ENCODE data around the gene PADI4.

Gene PADI4

GRCh38 chr1:17307946-17308345 is at the start of gene PADI4:
PADI4 (plus strand) TSS chr1:17308197; CDS start chr1:17308223, 26 bp downstream.
- DNase-seq (ENCODE audit: low read depth) = no peak

DNA sequence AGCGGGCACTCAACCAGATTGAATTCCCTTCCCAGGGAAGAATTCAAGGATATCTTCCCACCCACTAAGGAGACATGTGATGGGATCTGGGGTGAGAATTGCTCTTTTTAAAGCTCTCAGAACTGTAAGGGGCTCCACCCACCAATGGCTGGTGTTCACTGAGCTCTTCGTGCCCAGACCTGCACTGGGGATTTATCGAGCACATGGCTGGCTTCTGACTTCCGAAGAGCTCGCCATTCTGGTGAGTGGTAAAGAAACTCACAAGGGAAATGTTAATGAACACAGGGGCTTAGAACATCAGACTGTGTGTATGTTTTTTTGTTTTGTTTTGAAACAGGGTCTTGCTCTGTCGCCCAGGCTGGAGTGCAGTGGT is 49.3 kb upstream of the PADI4 start:
- no peak for DNase-seq (ENCODE audit: low read depth)

DNA sequence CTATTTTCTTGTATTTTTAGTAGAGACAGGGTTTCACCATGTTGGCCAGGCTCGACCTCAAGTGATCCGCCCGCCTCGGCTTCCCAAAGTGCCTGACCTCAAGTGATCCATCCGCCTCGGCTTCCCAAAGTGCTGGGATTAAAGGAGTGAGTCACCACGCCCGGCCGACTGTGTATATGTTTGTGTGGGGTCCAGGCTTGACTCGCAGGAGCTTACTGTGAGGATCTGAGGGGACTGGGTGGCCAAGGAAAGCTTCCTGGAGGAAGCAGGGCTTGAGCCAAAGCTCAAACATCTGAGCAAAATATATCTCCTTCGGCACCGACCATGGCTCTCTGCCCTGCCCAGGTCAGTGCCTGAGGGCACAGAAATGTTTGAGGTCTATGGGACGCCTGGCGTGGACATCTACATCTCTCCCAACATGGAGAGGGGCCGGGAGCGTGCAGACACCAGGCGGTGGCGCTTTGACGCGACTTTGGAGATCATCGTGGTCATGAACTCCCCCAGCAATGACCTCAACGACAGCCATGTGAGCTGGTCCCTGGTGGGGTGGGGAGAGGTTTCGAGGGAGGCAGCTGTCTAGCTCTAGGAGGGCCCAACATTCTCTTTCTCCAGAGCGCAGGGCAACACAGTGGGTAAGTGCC is 48.6 kb upstream of the PADI4 start:
- no peak for DNase-seq (ENCODE audit: low read depth)

GRCh38 chr1:17260264-17260663 is 47.7 kb upstream of the PADI4 start:
- no peak for DNase-seq (ENCODE audit: low read depth)

- no peak for DNase-seq (ENCODE audit: low read depth)
These were observed 47.3 kb upstream of the PADI4 start for GRCh38 chr1:17260738-17261137.

DNA sequence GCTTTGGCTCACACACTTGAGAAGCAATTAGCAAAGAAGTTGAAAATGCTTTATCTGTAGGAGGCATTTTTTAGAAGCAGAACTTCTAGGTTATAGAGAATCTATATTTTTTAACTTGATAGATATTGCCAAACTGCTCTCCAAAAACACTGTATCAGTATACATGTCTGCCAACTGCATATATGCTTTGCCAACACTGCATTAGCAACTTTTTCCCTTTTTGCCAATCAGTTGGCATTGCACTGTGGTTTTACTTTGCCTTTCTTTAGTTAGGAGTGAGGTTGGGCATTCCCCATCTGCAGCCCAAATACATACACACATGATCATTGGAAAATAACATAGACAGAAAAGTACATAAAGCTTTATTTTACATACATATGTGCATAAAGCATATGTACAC is 44.1 kb upstream of the PADI4 start:
- DNase-seq (ENCODE audit: low read depth) = no peak

DNA sequence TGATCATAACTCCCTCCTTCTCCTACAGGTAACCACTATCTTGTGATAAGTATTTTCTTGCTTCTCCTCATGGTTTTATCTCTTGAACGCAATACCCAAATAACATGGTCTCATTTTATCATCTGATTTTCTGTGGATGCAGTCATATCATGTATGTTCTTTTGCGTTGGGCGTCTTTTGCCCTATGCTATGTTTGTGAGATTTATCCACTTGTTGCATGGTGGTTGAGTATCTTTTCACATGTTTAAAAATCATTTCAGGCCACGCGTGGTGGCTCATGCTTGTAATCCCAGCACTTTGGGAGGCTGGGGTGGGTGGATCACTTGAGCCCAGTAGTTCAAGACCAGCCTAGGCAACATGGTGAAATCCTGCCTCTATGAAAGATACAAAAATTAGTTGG is 43.5 kb upstream of the PADI4 start:
- no peak for DNase-seq (ENCODE audit: low read depth)

GRCh38 chr1:17265162-17265561 is 42.8 kb upstream of the PADI4 start:
- DNase-seq (ENCODE audit: low read depth) = no peak

DNA sequence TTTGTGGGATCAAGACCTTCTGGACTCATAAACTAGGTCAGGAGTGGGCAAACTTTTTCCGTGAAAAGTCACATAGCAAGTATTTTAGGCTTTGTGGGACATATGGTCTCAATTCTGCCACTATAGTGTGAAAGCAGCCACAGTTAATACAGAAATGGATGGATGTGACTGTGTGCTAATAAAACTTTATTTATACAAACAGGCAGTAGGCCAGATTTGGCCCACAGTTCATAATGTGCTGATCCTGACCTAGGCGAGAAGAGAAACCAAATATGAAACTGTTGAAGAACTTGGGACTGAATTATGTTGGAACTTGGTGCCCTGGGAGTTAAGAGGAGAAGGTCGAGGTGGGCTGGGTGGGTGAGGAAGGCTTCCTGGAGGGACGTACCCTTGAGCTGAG is 42.0 kb upstream of the PADI4 start:
- DNase-seq (ENCODE audit: low read depth) = no peak

- DNase-seq (ENCODE audit: low read depth) = no peak
These were observed 36.9 kb upstream of the PADI4 start for GRCh38 chr1:17270891-17271765.

- no peak for DNase-seq (ENCODE audit: low read depth)
These were observed 35.9 kb upstream of the PADI4 start for GRCh38 chr1:17272066-17272465.

DNA sequence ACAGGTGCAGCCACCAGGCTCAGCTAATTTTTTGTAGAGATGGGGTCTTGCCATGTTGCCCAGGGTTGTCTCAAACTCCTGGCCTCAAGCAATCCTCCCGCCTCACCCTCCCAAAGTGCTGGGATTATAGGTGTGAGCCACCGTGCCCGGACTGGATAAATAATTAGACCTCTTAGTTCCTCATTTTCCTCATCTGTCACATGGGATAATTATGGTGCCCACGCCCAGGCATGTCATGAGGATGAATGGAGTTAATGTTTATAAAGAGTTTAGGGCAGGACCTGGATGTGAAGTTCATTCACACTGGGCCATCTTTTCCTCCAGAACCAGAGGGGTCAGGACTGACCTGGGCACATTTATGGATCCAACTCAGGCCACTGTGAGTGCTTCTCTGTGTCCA is 35.4 kb upstream of the PADI4 start:
- no peak for DNase-seq (ENCODE audit: low read depth)

DNA sequence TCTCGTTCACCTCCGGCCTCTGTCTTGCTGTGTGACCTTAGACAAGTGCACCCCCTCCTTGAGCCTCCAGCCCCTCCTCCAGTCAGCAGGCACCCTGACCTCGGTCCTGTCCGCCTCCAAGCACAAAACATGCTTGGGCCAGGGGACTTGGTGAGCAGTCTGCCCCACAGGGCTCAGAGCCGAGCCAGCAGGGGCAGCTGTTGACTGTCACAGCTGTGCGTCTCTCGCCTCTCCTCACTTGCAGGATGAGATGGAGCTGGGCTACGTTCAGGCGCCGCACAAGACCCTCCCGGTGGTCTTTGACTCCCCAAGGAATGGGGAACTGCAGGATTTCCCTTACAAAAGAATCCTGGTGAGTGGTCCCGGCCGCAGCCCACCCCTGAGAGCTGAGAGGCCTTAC is 34.9 kb upstream of the PADI4 start:
- no peak for DNase-seq (ENCODE audit: low read depth)

DNA sequence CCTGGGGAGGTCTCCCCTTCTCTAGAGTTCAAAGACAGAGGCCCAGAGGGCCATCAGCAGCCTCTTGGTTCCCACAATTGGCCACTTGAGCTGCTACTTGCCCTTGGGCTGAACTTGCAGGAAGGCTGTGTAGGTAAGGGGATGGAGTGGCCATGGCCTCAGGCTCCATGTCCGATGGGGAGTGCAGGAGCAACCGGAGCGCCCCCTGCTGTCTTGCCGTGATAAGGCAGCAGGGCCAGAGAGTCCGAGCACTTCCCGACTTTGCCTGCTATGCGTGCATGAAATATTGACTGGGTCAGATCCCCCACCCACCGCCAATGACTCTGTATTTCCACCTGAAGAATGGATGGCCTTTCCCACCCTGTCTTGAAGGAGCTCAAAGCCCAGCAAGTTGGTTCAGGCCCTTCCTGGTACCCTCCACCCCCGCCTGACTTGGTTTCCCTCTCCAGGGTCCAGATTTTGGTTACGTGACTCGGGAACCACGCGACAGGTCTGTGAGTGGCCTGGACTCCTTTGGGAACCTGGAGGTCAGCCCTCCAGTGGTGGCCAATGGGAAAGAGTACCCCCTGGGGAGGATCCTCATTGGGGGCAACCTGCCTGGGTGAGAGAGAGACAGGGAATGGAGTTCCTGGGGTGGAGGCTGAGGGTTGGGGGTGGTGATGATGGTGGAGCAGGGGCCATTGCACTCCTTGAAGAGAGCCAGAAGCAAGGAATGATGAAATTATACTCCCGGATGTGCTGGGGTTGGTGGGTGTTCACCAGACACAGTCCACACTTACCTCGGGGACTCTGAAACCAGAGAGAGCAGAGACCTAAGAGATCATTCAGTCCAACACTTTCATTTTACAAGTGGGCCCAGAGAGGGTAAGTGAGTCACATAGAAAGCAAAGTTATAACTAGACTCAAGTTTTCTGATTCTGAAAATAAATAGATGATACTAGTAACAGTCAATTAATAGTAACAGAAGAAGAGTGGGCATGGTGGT is 33.5 kb upstream of the PADI4 start:
- no peak for DNase-seq (ENCODE audit: low read depth)

- DNase-seq (ENCODE audit: low read depth) = no peak
These were observed 31.4 kb upstream of the PADI4 start for GRCh38 chr1:17276568-17276967.

- no peak for DNase-seq (ENCODE audit: low read depth)
These were observed 30.4 kb upstream of the PADI4 start for GRCh38 chr1:17277511-17278159.

GRCh38 chr1:17278996-17279830 is 28.8 kb upstream of the PADI4 start:
- DNase-seq (ENCODE audit: low read depth) = no peak

GRCh38 chr1:17280436-17280835 is 27.6 kb upstream of the PADI4 start:
- DNase-seq (ENCODE audit: low read depth) = no peak

DNA sequence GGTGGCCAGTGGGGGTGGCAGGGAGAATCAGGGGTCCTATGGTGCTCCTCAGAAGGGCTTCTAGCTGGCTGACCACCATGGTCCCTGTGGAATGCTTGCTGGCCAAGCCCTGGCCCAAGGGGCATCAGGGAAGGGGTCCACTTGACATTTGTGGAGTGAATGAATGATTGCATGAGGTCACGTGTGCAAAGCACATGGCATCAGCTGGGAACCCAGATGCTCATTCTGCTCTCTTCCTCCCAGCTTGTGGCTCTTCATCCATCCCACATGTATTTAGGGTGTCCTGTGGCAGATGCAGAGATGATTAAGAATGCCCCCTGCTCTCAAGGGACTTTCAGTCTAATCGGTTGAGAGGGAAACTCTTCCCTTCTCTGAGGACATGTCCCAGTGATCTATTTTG is 27.1 kb upstream of the PADI4 start:
- no peak for DNase-seq (ENCODE audit: low read depth)

- no peak for DNase-seq (ENCODE audit: low read depth)
These were observed 26.2 kb upstream of the PADI4 start for GRCh38 chr1:17281775-17282181.

DNA sequence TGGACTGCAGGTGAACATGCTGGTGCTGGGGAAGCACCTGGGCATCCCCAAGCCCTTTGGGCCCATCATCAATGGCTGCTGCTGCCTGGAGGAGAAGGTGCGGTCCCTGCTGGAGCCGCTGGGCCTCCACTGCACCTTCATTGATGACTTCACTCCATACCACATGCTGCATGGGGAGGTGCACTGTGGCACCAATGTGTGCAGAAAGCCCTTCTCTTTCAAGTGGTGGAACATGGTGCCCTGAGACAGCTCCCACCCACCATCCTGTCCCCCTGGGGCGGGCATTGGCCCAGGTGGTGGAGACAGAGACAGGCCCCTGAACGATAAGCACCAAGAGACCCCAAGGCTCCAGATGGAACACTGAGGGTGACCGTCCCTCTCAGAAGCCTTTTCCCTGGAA is 25.2 kb upstream of the PADI4 start:
- DNase-seq (ENCODE audit: low read depth) = no peak

Data from stimulated activated CD4-positive, alpha-beta T cell treated with anti-CD3 and anti-CD28 coated beads, Interleukin-2, amount 100 ng/mL, for 4 hours (primary cell).